ENCODE measurements around the gene SLX1A. TPM values are rescaled to one million over a fixed set of nuclear protein-coding genes. Genes with fewer than 3 reads are reported as not detected.
"Not testable (repeated sequence)": the region's sequence is repeated elsewhere in the genome, so short reads cannot be mapped to it uniquely, and the experiment has no call there.

The SLX1A gene
- total RNA-seq, 4 donors from 2014 or later = 56.1 to 283 (median 260) TPM

- Histone ChIP-seq H3K27ac (no peak overlapping the region), H3K27me3 (no peaks in the 10 kb centered on the region), H3K36me3 (no peaks in the 10 kb centered on the region), H3K4me3 (no peak overlapping the region), H3K9me3 (peaks cover 0 to 8% (median 0%) of the 10 kb centered on the region in 4 donors), H3K4me1 (no peaks in the 10 kb centered on the region)
- TF ChIP-seq, protein P1, sequence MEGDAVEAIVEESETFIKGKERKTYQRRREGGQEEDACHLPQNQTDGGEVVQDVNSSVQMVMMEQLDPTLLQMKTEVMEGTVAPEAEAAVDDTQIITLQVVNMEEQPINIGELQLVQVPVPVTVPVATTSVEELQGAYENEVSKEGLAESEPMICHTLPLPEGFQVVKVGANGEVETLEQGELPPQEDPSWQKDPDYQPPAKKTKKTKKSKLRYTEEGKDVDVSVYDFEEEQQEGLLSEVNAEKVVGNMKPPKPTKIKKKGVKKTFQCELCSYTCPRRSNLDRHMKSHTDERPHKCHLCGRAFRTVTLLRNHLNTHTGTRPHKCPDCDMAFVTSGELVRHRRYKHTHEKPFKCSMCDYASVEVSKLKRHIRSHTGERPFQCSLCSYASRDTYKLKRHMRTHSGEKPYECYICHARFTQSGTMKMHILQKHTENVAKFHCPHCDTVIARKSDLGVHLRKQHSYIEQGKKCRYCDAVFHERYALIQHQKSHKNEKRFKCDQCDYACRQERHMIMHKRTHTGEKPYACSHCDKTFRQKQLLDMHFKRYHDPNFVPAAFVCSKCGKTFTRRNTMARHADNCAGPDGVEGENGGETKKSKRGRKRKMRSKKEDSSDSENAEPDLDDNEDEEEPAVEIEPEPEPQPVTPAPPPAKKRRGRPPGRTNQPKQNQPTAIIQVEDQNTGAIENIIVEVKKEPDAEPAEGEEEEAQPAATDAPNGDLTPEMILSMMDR (IDR thresholded peaks at IDR 0.05) = no peak
- TF ChIP-seq POLR2A (IDR thresholded peaks at IDR 0.05) = no peak
- no peak for DNase-seq
These were observed 42.6 kb upstream of the SLX1A start for GRCh38 chr16:30151091-30151490.

DNA sequence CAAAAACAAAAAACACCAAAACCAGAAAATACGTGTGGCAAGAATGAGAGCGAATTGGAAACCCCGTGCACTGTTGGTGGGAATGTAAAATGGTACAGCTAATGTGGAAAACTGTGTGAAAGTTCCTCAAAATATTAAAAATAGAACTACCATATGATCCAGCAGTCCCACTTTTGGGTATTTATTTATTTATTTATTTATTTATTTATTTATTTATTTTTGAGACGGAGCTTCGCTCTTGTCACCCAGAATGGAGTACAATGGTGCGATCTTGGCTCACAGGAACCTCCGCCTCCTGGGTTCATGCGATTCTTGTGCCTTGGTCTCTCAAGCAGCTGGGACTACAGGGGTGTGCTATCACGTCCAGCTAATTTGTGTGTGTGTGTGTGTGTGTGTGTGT lies 41.2 kb upstream of the SLX1A start:
- no peaks in the 10 kb centered on the region for H3K27me3 ChIP-seq
- H3K27ac ChIP-seq = no peak overlapping the region
- DNase-seq = no peak
- H3K36me3 ChIP-seq = no peaks in the 10 kb centered on the region
- H3K4me1 ChIP-seq = no peaks in the 10 kb centered on the region
- H3K4me3 ChIP-seq = no peak overlapping the region
- peaks cover 0 to 8% (median 0%) of the 10 kb centered on the region in 4 donors for H3K9me3 ChIP-seq
- TF ChIP-seq POLR2A (IDR thresholded peaks at IDR 0.05) = no peak
- TF ChIP-seq, protein P1 (IDR thresholded peaks at IDR 0.05) = no peak

DNA sequence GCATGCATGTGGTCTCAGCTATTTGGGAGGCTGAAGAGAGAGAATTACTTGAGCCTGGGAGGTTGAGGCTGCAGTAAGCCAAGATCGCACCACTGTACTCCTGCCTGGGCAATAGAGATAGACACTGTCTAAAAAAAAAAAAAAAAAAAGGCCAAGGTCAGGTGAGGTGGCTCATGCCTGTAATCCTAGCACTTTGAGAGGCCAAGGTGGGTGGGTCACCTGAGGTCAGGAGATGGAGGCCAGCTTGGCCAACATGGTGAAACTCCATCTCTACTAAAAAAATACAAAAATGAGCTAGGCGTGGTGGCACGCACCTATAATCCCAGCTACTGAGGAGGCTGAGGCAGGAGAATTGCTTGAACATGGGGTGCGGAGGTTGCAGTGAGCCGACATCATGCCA lies 38.5 kb upstream of the SLX1A start:
- Histone ChIP-seq H3K27me3 (no peaks in the 10 kb centered on the region), H3K36me3 (no peaks in the 10 kb centered on the region), H3K9me3 (no peaks in the 10 kb centered on the region), H3K27ac (no peak overlapping the region), H3K4me1 (no peaks in the 10 kb centered on the region), H3K4me3 (no peak overlapping the region)
- DNase-seq = no peak
- TF ChIP-seq, protein P1 (IDR thresholded peaks at IDR 0.05) = no peak
- TF ChIP-seq POLR2A (IDR thresholded peaks at IDR 0.05) = no peak

DNA sequence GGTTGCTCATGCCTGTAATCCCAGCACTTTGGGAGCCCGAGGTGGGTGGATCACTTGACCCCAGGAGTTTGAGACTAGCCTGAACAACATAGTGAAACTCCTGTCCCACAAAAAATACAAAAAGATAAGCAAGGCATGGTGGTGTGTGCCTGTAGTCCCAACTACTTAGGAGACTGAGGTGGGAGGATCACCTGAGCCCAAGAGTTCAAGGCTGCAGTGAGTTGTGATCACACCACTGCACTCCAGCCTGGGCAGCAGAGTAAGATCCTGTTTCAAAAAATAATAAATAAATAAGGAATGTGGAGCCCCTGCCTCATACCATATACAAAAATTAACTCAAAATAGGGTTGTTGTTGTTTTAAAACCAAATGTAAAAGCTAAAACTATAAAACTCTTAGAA lies 36.5 kb upstream of the SLX1A start:
- Histone ChIP-seq H3K9me3 (no peaks in the 10 kb centered on the region), H3K4me1 (no peaks in the 10 kb centered on the region), H3K27me3 (no peaks in the 10 kb centered on the region), H3K27ac (no peak overlapping the region), H3K4me3 (no peak overlapping the region), H3K36me3 (no peaks in the 10 kb centered on the region)
- no peak for TF ChIP-seq POLR2A (IDR thresholded peaks at IDR 0.05)
- no peak for DNase-seq

- no peak for DNase-seq
- TF ChIP-seq POLR2A (IDR thresholded peaks at IDR 0.05) = no peak
- TF ChIP-seq, protein P1 (IDR thresholded peaks at IDR 0.05) = no peak
- Histone ChIP-seq H3K27me3 (no peaks in the 10 kb centered on the region), H3K4me1 (no peaks in the 10 kb centered on the region), H3K27ac (no peak overlapping the region), H3K9me3 (no peaks in the 10 kb centered on the region), H3K4me3 (no peak overlapping the region), H3K36me3 (no peaks in the 10 kb centered on the region)
These were observed 30.1 kb upstream of the SLX1A start for GRCh38 chr16:30163538-30163937.

DNA sequence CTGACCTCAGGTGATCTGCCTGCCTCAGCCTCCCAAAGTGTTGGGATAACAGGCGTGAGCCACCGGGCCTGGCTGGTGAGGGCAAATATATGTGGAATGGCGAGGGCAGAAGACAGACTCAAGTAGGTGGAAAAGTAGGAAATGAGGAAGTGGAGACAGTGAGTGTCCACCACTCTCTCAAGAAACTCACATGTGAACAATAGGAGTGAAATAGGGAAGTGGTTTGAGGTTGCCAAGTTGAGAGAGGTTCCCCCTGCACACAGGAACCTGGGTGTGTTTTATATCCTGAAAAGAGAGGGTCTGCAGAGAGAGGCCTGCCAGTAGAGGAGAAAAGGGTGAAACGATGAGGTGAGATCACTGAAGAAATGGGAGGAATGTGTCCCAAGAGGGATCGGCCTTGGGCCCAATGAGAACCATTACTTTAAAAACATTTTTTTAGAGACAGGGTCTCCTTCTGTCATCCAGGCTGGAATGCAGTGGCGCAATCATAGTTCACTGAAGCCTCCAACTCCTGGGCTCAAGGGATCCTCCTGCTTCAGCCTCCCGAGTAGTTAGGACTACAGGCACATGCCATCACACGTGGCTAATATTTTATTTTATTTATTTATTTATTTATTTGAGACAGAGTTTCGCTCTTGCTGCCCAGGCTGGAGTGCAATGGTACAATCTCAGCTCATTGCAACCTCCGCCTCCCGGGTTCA lies 27.3 kb upstream of the SLX1A start:
- peak in 2 of 3 donors; percentile 31 to 48 for DNase-seq
- H3K27ac ChIP-seq = peak overlapping the region in 1 of 4 donors; percentile 55
- no peak for TF ChIP-seq POLR2A (IDR thresholded peaks at IDR 0.05)
- TF ChIP-seq, protein P1 (IDR thresholded peaks at IDR 0.05) = no peak
- H3K36me3 ChIP-seq = no peaks in the 10 kb centered on the region
- no peak overlapping the region for H3K4me3 ChIP-seq
- no peaks in the 10 kb centered on the region for H3K9me3 ChIP-seq
- H3K27me3 ChIP-seq = no peaks in the 10 kb centered on the region
- H3K4me1 ChIP-seq = no peaks in the 10 kb centered on the region

DNA sequence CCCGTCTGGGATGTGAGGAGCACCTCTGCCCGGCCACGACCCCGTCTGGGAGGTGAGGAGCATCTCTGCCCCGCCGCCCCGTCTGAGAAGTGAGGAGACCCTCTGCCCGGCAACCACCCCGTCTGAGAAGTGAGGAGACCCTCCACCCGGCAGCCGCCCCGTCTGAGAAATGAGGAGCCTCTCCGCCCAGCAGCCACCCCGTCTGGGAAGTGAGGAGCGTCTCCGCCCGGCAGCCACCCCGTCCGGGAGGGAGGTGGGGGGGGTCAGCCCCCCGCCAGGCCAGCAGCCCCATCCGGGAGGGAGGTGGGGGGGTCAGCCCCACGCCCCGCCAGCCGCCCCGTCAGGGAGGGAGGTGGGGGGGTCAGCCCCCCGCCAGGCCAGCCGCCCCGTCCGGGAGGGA lies 24.9 kb upstream of the SLX1A start:
- H3K4me1 ChIP-seq, H3K36me3 ChIP-seq, H3K9me3 ChIP-seq, H3K4me3 ChIP-seq, H3K27me3 ChIP-seq, H3K27ac ChIP-seq, DNase-seq: not testable (repeated sequence)

DNA sequence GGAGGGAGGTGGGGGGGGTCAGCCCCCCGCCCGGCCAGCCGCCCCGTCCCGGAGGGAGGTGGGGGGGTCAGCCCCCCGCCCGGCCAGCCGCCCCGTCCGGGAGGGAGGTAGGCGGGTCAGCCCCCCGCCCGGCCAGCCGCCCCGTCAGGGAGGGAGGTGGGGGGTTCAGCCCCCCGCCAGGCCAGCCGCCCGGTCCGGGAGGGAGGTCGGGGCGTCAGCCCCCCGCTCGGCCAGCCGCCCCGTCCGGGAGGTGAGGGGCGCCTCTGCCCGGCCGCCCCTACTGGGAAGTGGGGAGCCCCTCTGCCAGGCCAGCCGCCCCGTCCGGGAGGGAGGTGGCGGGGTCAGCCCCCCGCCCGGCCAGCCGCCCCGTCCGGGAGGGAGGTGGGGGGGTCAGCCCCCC lies 24.3 kb upstream of the SLX1A start:
- H3K4me1 ChIP-seq, H3K36me3 ChIP-seq, H3K9me3 ChIP-seq, H3K4me3 ChIP-seq, H3K27ac ChIP-seq, DNase-seq, H3K27me3 ChIP-seq: not testable (repeated sequence)

DNA sequence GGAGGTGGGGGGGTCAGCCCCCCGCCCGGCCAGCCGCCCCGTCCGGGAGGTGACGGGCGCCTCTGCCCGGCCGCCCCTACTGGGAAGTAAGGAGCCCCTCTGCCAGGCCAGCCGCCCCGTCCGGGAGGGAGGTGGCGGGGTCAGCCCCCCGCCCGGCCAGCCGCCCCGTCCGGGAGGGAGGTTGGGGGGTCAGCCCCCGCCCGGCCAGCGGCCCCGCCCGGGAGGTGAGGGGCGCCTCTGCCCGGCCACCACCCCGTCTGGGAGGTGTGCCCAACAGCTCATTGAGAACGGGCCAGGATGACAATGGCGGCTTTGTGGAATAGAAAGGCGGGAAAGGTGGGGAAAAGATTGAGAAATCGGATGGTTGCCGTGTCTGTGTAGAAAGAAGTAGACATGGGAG lies 23.5 kb upstream of the SLX1A start:
- not testable (repeated sequence) for DNase-seq, H3K4me3 ChIP-seq, H3K36me3 ChIP-seq, H3K27ac ChIP-seq, H3K9me3 ChIP-seq, H3K27me3 ChIP-seq, H3K4me1 ChIP-seq
